ENCODE data around the gene NOP9. TPM values are rescaled to one million over a fixed set of nuclear protein-coding genes. Genes with fewer than 3 reads are reported as not detected.

The NOP9 gene
- total RNA-seq, 1 experiment from 2014 or later = 25.3 TPM

GRCh38 chr14:24272467-24272866 lies 27.2 kb upstream of the NOP9 start:
- ATAC-seq = no peak

GRCh38 chr14:24273422-24273998 lies 26.1 kb upstream of the NOP9 start:
- CTCF ChIA-PET = no interaction called here
- DNase-seq (ENCODE audit: low read depth, low spot score) = no peak
- H3K27ac ChIP-seq (ENCODE audit: low read length) = no peak overlapping the region
- in situ Hi-C loops (cut with HindIII; ENCODE audit: low pct_unique_long_range_greater_than_20kb, low sequenced_read_pairs) (no loop called here), intact Hi-C loops (cut with micrococcal nuclease; ENCODE audit: unreplicated experiment) (no loop called here)
- no peaks in the 10 kb centered on the region for H3K9me3 ChIP-seq (ENCODE audit: control insufficient read depth, insufficient read depth, low read depth, low read length)
- no TSS peak for BruUV-seq (replicated peaks)
- POLR2A ChIA-PET = no interaction called here
- ATAC-seq = no peak
- H3K4me3 ChIP-seq (ENCODE audit: low read depth in 2 of 2, low read length in 2 of 2) = no peak overlapping the region
- no peaks in the 10 kb centered on the region for H3K27me3 ChIP-seq (ENCODE audit: control insufficient read depth, insufficient read depth, low read length)
- peak; percentile 17; the same call in 1 of the 2 replicates for TF ChIP-seq CTCF (IDR thresholded peaks at IDR 0.05)
- no peak for TF ChIP-seq TCF7L2 (IDR thresholded peaks at IDR 0.05; ENCODE audit: low read depth, low read length)
- H3K4me1 ChIP-seq (ENCODE audit: control insufficient read depth, insufficient read depth, low read length) = peaks cover 3% of the 10 kb centered on the region; the same call in 1 of the 2 replicates
- no peaks in the 10 kb centered on the region for H3K36me3 ChIP-seq (ENCODE audit: control insufficient read depth, insufficient read depth, low read length)

More at GRCh38 chr14:24272467-24272866, 27.2 kb upstream of the NOP9 start:
- DNase-seq (ENCODE audit: low read depth, low spot score) = no peak
- H3K4me3 ChIP-seq (ENCODE audit: low read depth in 2 of 2, low read length in 2 of 2) = no peak overlapping the region
- no peak overlapping the region for H3K27ac ChIP-seq (ENCODE audit: low read length)
- no peak for TF ChIP-seq SIN3A (IDR thresholded peaks at IDR 0.05; ENCODE audit: borderline replicate concordance, insufficient read depth, low read depth, low read length)
- TF ChIP-seq POLR2AphosphoS5 (IDR thresholded peaks at IDR 0.05; ENCODE audit: low read depth, low read length) = no peak
- TF ChIP-seq TCF7L2 (IDR thresholded peaks at IDR 0.05; ENCODE audit: low read depth, low read length) = no peak
- no peak for TF ChIP-seq CTCF (IDR thresholded peaks at IDR 0.05)
- no peak for TF ChIP-seq REST (IDR thresholded peaks at IDR 0.05; ENCODE audit: insufficient read depth in 1 of 2, low read depth in 2 of 2, low read length in 1 of 2)
- H3K4me1 ChIP-seq (ENCODE audit: control insufficient read depth, insufficient read depth, low read length) = peaks cover 3% of the 10 kb centered on the region; the same call in 1 of the 2 replicates
- BruUV-seq (replicated peaks) = no TSS peak
- in situ Hi-C loops (cut with HindIII; ENCODE audit: low pct_unique_long_range_greater_than_20kb, low sequenced_read_pairs) = no loop called here
- H3K9me3 ChIP-seq (ENCODE audit: control insufficient read depth, insufficient read depth, low read depth, low read length) = no peaks in the 10 kb centered on the region
- ChIA-PET POLR2A (no interaction called here), CTCF (no interaction called here)
- H3K27me3 ChIP-seq (ENCODE audit: control insufficient read depth, insufficient read depth, low read length) = no peaks in the 10 kb centered on the region
- no peaks in the 10 kb centered on the region for H3K36me3 ChIP-seq (ENCODE audit: control insufficient read depth, insufficient read depth, low read length)
- intact Hi-C loops (cut with micrococcal nuclease; ENCODE audit: unreplicated experiment) = no loop called here
